ENCODE measurements around the gene GPR162.

Gene GPR162

DNA sequence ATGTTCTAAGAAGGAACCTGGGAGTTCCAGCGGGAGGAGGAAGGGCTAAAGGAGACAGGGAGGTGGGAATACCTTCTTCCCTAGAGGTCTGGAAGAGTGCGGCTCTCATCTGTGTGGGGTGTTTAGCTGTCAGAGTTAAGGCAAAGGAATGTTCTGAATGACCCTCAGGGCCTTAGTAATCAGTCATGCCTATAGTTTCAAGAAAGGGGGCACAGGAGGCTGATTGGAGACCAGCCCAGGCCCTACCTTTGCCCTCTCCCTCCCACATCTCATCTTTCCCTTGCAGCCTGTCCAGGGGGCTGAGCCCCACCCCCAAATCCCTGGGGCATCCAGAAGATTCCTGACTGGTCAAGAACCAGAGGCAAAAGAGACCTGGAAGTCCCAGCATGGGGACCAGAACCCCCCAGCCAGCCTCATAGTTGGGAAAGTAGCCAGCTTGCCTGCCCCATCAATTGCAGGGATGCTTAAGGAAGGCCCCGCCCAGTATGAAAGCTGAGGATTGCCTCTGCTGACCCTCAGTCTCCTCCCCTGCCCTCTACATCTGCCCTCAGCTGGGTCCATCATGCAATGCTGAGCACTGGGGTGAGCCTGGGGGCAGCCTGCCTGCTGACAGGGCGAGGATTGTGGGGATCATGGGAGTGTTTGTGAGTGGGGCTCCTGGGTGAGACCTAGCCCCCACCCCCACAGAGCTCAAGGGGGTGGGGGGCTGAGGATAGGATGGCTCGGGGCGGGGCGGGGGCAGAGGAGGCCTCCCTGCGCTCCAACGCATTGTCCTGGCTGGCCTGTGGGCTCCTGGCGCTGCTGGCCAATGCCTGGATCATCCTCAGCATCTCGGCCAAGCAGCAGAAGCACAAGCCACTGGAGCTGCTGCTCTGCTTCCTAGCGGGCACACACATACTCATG is 1.8 kb downstream of the GPR162 start:
- no peak for DNase-seq

- DNase-seq, result no peak
Measured at GRCh38 chr12:6824085-6824775, 2.6 kb downstream of the GPR162 start.

DNA sequence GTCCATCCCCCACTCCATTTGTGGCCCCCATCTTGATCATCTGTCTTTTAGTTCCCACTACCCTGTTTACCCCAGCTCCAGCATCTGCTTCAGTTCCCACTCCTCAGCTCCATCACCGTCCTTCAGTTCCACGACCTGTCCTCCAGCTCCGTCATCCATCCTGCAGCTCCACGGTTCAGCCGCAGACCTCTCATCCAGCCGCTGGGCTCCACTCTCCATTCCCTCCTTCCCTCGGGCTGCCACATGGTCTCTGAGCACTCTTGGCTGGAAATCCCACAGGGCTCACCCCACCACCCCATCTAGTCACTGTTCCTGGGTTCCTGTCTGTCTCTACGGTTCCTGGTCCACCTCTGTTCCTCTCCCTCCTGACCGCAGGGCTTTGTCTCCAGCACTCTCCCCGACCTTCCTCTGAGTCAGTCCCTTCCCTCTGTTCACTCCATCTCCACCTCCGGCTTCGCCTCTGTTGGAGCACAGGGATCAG is 3.3 kb downstream of the GPR162 start:
- no peak for DNase-seq

GRCh38 chr12:6825398-6826124 is 3.9 kb downstream of the GPR162 start:
- peak; percentile 73 for DNase-seq

DNA sequence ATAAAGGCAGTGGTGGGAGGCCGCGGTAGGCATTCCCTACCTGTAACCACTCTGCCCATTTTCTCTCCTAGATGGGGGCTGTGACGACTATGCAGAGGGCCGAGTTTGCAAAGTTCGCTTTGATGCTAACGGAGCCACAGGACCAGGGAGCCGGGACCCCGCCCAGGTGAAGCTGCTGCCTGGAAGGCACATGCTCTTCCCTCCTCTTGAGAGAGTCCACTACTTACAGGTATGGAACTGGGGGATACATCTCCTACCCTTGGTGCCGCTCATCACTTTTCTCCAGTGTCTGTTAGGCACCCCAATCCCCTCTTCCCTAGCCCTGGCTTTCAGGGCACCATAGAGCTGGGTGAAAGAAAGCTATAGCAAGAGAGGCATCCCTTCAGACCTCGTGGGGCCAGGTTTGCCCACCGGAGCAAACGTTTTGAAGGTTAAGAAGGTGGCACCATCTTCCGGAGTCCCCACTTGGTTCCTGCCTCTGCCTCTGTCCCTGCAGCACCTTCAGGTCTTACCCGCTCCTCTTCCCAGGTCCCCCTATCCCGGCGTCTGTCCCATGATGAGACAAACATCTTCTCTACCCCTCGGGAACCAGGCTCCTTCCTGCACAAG is 4.6 kb downstream of the GPR162 start:
- no peak for DNase-seq

GRCh38 chr12:6826734-6827436 is 5.3 kb downstream of the GPR162 start:
- no peak for DNase-seq

DNA sequence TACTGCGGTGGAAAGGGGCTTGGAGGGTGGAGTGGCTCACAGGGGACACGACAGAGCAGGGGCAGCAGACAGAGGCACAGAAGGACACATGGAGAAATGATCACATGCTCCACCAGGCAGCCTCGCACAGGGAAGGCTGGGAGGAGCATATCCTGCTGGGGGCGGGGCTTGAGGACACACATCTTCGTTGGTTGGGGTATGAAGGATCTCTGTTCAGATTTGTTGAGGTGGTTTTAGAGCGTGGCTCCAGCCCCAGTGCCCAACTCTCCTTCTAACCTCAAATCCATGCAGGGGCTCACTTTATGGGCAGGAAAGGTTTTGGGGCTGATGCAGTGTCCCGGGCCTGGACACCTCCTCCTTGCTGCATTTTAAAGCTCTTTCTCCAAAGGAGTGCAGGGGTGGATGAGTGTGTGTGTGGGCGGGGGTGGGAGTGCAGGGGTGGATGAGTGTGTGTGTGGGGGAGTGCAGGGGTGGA is 5.9 kb downstream of the GPR162 start:
- peak; percentile 26 for DNase-seq

GRCh38 chr12:6827982-6828780 is 6.6 kb downstream of the GPR162 start, which contains the start of gene P3H3:
P3H3 (plus strand) TSS chr12:6828407; CDS start chr12:6828441, 34 bp downstream.
- no peak for DNase-seq

DNA sequence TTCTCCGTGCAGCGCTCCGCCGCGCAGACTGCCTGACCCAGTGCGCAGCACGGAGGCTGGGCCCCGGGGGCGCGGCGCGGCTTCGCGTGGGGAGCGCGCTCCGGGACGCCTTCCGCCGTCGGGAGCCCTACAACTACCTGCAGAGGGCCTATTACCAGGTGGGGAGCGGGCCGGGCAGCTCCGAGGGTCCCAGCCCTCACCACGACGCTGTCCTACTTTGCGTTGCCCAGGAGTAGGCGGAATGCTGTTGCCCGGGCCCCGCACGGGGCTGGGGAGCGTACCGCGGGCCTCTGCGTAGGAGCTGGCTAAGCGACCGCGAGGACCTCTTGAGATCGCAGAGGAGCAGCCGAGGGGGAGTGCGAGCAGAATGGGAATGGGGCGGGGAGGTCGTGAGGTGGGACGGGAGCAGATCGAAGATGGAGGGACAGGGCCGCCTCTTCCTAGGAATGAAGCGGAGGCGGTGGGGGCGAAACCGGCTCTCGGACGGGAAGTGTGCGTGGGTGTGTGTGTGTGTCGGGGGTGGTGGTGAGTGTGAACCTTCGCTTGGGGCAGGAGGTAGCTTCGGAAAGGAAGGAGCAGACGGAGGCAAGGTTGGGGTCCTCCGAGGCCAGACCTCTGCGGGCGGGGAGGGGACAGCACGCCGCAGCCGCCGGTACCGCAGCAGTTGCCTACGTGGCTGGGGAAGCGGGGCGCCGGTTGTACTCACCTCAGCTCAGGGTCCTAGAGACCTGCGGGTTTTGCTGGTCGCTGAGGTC is 7.3 kb downstream of the GPR162 start:
- peak; percentile 8 for DNase-seq

GRCh38 chr12:6829536-6830220 is 8.1 kb downstream of the GPR162 start:
- DNase-seq, result no peak

DNA sequence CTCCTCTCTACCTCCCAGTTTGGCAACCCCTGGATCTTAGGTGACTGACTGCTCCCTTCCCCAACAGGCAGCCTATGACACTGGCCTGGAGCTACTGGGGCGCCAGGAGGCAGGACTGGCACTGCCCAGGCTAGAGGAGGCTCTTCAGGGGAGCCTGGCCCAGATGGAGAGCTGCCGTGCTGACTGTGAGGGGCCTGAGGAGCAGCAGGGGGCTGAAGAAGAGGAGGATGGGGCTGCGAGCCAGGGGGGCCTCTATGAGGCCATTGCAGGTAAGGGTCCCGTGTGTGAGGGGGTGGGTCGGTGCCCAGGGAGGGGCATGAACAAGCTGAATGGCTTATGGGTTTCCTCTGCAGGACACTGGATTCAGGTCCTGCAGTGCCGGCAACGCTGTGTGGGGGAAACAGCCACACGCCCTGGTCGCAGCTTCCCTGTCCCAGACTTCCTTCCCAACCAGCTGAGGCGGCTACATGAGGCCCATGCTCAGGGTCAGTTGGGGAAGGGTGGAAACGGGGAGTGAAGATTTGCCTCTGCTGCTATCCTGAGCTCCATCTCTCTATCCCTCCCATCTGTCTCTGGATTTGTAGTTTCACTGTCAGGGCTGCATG is 8.8 kb downstream of the GPR162 start:
- no peak for DNase-seq

- DNase-seq, result no peak
Measured at GRCh38 chr12:6830999-6831398, 9.4 kb downstream of the GPR162 start.

- DNase-seq, result no peak
Measured at GRCh38 chr12:6831450-6831995, 9.9 kb downstream of the GPR162 start.

GRCh38 chr12:6832125-6832524 is 10.5 kb downstream of the GPR162 start:
- no peak for DNase-seq

GRCh38 chr12:6833189-6833890 is 11.7 kb downstream of the GPR162 start:
- DNase-seq, result no peak

- DNase-seq, result no peak
Measured at GRCh38 chr12:6834254-6834653, 12.6 kb downstream of the GPR162 start.

DNA sequence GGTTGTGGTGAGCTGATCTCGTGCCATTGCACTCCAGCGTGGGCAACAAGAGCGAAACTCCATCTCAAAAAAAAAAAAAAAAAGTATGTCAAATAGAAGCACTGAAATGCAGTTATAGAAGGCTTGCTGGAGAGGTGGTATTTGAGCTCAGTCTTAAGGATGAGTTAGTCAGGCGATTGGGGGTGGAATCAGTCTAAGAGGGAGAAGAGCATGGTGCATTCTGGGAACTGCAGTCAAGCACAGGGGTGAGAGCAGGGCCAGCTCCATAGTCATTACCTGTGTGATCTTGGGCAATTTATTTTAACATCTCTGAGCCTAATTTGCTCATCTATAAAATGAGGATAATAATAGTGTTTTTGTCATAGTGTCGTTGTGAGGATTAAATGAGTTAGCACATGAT is 13.3 kb downstream of the GPR162 start:
- no peak for DNase-seq

GRCh38 chr12:6836851-6837250 is 15.2 kb downstream of the GPR162 start:
- DNase-seq, result no peak

Measured in CD4-positive, alpha-beta T cell treated with Interleukin-4 for 4 hours (primary cell).